Gastroesophageal sphincter (tissue), 4 donors: Measurements from ENCODE around the gene HOXA4. TPM values are rescaled to one million over a fixed set of nuclear protein-coding genes. Genes with fewer than 3 reads are reported as not detected.

ENCODE experiments used
- ATAC-seq: fragments of 150-250 bp; one replicate; pipeline ENCODE4 v1.9.1; 2016; ENCODE audit warnings: mild to moderate bottlenecking, moderate library complexity
- H3K27ac ChIP-seq, 4 donors: fragments of 200-600 bp; sonication (generic) in 3 of 4; 1 replicate in 3 of 4; 2 replicates in 1 of 4; pipeline ENCODE4 v1.5.1; 2016 to 2019
- H3K27me3 ChIP-seq: fragments of 200-600 bp; sonication (generic); one replicate; pipeline ENCODE4 v1.5.1; 2019
- H3K36me3 ChIP-seq, 2 donors: fragments of 200-600 bp; sonication (generic); one replicate each; pipeline ENCODE4 v1.5.1; 2019; ENCODE audit warnings: control low read depth in 1 of 2
- H3K4me1 ChIP-seq, 3 donors: fragments of 200-600 bp; sonication (generic); 1 replicate in 2 of 3; 2 replicates in 1 of 3; pipeline ENCODE4 v1.5.1; 2016 to 2019; ENCODE audit warnings: control low read depth in 2 of 3
- H3K4me3 ChIP-seq, 2 donors: fragments of 200-600 bp; sonication (generic); one replicate each; pipeline ENCODE4 v1.5.1; 2019; ENCODE audit warnings: mild to moderate bottlenecking in 1 of 2, moderate library complexity in 1 of 2
- H3K9me3 ChIP-seq, 3 donors: fragments of 200-600 bp; sonication (generic); one replicate each; pipeline ENCODE4 v1.5.1; 2017 to 2019; ENCODE audit warnings: control low read depth in 2 of 3
- CTCF ChIP-seq, 4 experiments: fragments of 200-600 bp in 2 of 4; fragments of 450-650 bp in 2 of 4; sonication (generic) in 1 of 4; IDR thresholded peaks; one replicate each; pipeline ENCODE4 v1.5.1; 2017 to 2019; ENCODE audit warnings: antibody characterized with exemption in 4 of 4, mild to moderate bottlenecking in 2 of 4, moderate library complexity in 2 of 4
- EP300 ChIP-seq: sonication (generic); formaldehyde crosslinking; IDR thresholded peaks from one replicate; pipeline ENCODE4 v1.6.1; 2017; ENCODE audit warnings: antibody characterized with exemption, mild to moderate bottlenecking
- POLR2A ChIP-seq, 2 donors: fragments of 450-650 bp; IDR thresholded peaks; one replicate each; pipeline ENCODE4 v1.6.1; 2017; ENCODE audit warnings: antibody characterized with exemption in 2 of 2, mild to moderate bottlenecking in 2 of 2, moderate library complexity in 1 of 2
- POLR2AphosphoS5 ChIP-seq: sonication (generic); formaldehyde crosslinking; IDR thresholded peaks from one replicate; pipeline ENCODE4 v1.6.1; 2017; ENCODE audit warnings: antibody characterized with exemption
- whole genome bisulfite sequencing, 2 donors: methylation state at CpG; one replicate each; pipeline ENCODE4 v1.1.5; 2018; ENCODE audit warnings: low coverage in 1 of 2; 5-methylcytosine and 5-hydroxymethylcytosine counted together
- total RNA-seq, 4 donors: library from RNA; depleted of rRNA; stranded (reverse); fragments of >200 nt; gene quantifications; one replicate each; pipeline ENCODE4 v1.1.0, GENCODE V29; 2016

HOXA4 gene
- total RNA-seq, 4 donors from 2014 or later = 8.6 to 20.2 (median 15.3) TPM

- no peaks in the 10 kb centered on the region for H3K9me3 ChIP-seq
- ATAC-seq = peak; percentile 2
- H3K27me3 ChIP-seq = no peaks in the 10 kb centered on the region
- peaks cover 0 to 82% (median 21%) of the 10 kb centered on the region in 3 donors for H3K4me1 ChIP-seq
- TF ChIP-seq EP300 (no peak), POLR2AphosphoS5 (peak; percentile 62), CTCF (IDR thresholded peaks at IDR 0.05) (no peak), POLR2A (IDR thresholded peaks at IDR 0.05) (no peak)
- H3K36me3 ChIP-seq = no peaks in the 10 kb centered on the region
- H3K27ac ChIP-seq = peak overlapping the region; percentile 94 to 99 (median 98)
- H3K4me3 ChIP-seq = peak overlapping the region; percentile 57 to 96
- 3 to 15% methylated on average over 13 to 28 of the region's 47 CpGs for WGBS, 2 donors
Observed at GRCh38 chr7:27107391-27108381, 22.9 kb downstream of the HOXA4 start.

- Histone ChIP-seq H3K9me3 (no peaks in the 10 kb centered on the region), H3K36me3 (no peaks in the 10 kb centered on the region), H3K27me3 (no peaks in the 10 kb centered on the region), H3K4me1 (peaks cover 0 to 74% (median 21%) of the 10 kb centered on the region in 3 donors), H3K27ac (peak overlapping the region; percentile 94 to 99 (median 98)), H3K4me3 (peak overlapping the region; percentile 38 to 96)
- TF ChIP-seq POLR2AphosphoS5 (no peak), CTCF (IDR thresholded peaks at IDR 0.05) (no peak), POLR2A (IDR thresholded peaks at IDR 0.05) (no peak), EP300 (no peak)
- WGBS, 2 donors = 3 to 4% methylated on average over 12 of the region's 14 CpGs
- ATAC-seq = no peak
Observed at GRCh38 chr7:27106901-27107240, 23.7 kb downstream of the HOXA4 start.

- ATAC-seq = no peak
- WGBS, 2 donors = 3% methylated on average over 3 to 6 of the region's 44 CpGs
Observed at GRCh38 chr7:27106181-27106900, 24.2 kb downstream of the HOXA4 start.

GRCh38 chr7:27105301-27106031 lies 25.1 kb downstream of the HOXA4 start:
- TF ChIP-seq EP300 = no peak
- TF ChIP-seq CTCF (IDR thresholded peaks at IDR 0.05) = no peak
- no peak for TF ChIP-seq POLR2AphosphoS5
- TF ChIP-seq POLR2A (IDR thresholded peaks at IDR 0.05) = no peak
- no peak for ATAC-seq
- Histone ChIP-seq H3K4me3 (peak overlapping the region; percentile 38 to 96), H3K9me3 (no peaks in the 10 kb centered on the region), H3K4me1 (peaks cover 0 to 67% (median 14%) of the 10 kb centered on the region in 3 donors), H3K36me3 (no peaks in the 10 kb centered on the region), H3K27ac (peak overlapping the region; percentile 94 to 99 (median 98)), H3K27me3 (no peaks in the 10 kb centered on the region)
- 31 to 42% methylated on average over 9 to 13 of the region's 13 CpGs for WGBS, 2 donors

More at GRCh38 chr7:27106181-27106900, 24.2 kb downstream of the HOXA4 start:
- peak overlapping the region; percentile 94 to 99 (median 98) for H3K27ac ChIP-seq
- H3K9me3 ChIP-seq = no peaks in the 10 kb centered on the region
- peak overlapping the region; percentile 38 to 96 for H3K4me3 ChIP-seq
- no peaks in the 10 kb centered on the region for H3K36me3 ChIP-seq
- no peaks in the 10 kb centered on the region for H3K27me3 ChIP-seq
- peaks cover 0 to 69% (median 17%) of the 10 kb centered on the region in 3 donors for H3K4me1 ChIP-seq
- TF ChIP-seq EP300 = no peak
- TF ChIP-seq POLR2A (IDR thresholded peaks at IDR 0.05) = peak; percentile 9 to 17
